ENCODE results near the gene UVRAG.

The UVRAG gene

DNA sequence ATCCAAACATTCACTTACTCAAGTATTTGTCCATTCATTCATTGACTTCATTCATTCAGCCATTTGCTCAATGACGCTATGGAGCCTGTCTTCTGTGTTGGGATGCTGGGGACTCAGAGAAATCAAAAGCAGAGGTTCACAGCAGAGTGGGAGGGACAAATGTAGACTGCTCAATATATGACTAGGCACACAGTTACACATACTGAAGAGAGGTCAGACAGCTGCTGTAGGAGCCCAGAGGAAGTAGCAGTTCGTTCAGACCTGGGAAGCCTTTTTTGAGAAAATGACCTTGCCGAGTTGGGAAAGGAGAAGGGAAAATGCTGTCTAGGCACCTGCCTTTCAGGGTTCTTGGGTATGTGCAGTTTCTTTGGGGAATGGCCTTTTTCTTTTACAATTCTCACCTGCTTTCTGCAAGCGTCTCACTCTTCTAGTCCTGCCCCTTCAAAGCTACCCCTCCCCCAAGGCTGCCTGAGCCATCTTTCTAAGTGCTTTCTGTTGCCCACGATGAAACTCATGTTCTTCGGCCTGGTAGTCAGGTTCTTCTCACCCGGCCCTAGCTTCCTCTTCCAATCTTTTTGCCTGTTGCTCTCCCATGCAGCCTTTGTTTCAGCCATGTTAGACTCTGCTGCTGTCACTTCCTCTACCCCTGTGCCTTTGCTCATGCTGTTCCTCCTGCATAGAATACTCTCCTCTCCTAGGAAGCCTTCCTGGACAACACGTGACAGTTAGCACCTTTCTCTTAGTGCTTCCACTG, 4.2 kb upstream of the UVRAG start:
- no peak for DNase-seq

DNA sequence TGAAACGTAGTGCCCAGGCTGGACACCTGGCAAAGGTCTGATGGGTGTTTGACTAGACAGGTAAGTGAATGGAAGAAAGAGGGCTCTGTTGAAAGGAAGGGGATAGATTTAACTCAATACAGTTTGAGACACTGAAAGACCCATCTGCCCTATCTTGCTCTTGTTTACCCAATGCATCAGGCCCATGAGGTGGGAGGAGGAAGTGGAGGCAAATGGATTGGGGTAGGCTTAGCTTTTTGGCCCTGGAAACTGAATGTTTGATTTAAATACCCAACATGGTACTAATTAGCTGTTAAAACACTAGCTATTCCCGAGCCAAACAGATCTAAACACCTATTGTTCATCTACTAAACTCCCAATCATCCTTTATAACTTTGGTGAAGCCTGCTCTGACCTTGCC, 3.5 kb upstream of the UVRAG start:
- no peak for DNase-seq

DNA sequence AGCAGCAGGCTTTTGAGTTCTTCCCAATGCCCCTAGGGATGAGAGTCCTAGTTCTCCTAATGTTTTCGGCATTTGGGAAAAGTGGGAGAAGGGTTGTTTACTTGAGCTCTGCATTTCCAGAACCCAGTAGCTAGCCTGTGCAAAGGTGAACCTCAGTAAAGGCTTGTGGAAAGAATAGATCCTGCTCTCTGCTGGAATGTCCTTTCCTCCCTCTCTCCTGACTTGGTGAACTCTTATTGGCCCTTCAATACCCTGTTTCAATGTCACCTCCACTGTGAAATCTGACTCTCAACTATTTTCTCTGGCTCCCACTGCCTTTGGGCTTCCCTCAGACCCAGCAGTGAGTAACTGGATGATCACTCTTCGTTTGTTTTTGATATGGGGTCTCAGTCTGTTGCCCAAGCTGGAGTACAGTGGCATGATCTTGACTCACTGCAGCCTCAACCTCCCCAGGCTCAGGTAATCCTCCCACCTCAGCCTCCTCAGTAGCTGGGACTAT, 2.4 kb upstream of the UVRAG start:
- no peak for DNase-seq

DNA sequence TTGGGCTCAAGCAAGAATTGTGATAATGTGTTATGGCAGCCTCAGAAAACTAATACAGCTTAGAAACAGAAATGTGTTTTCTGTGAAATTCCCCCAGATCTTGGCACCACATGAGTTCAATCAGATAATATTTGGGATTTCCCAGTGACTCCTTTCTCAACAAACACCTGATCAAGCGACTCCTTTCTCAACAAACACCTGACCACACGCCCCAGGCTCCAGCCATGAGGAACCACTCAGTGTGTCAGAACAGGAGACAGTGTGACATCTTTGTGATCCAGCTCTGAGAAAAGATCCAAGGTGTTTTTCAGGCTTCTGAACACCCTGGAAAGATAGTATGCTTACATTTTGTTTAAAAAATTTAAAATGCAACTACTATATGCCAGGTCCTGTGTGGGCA, 1.9 kb upstream of the UVRAG start:
- no peak for DNase-seq

DNA sequence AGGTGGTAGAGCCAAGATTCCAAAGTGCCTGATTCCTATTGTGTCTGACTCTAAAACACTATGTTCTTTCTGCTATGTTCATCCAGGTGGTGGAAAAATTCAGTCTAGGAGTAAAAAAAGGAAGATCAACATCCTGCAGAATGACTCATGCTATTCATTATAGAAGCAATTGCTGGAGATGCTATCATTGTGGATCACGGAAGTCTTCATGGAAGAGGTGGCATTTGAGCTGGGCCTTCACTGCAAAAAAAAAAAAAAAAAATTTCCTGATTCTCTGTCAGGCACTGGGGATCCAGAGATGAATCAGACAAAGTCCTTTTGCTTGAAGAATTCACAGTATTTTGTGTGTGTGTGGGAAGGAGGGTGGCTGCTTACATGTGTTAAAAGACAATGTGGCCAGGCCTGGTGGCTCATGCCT, 1.4 kb upstream of the UVRAG start:
- no peak for DNase-seq

DNA sequence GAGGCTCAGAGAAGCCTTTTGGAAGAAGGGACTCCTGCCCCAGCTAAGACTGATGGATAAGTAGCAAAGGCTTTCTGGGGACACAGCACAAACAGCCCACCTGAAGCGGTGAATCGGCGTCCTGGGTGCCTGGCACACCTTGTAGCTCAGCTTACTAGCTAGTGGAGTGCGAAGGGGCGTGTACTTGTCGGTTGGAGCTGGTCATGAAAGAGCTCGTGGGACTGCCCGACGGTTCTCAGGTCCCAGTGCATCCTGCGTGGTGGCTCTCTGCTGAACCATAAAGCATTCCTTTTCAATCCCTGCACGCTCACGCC, 690 bp upstream of the UVRAG start:
- DNase-seq = peak; percentile 85

DNA sequence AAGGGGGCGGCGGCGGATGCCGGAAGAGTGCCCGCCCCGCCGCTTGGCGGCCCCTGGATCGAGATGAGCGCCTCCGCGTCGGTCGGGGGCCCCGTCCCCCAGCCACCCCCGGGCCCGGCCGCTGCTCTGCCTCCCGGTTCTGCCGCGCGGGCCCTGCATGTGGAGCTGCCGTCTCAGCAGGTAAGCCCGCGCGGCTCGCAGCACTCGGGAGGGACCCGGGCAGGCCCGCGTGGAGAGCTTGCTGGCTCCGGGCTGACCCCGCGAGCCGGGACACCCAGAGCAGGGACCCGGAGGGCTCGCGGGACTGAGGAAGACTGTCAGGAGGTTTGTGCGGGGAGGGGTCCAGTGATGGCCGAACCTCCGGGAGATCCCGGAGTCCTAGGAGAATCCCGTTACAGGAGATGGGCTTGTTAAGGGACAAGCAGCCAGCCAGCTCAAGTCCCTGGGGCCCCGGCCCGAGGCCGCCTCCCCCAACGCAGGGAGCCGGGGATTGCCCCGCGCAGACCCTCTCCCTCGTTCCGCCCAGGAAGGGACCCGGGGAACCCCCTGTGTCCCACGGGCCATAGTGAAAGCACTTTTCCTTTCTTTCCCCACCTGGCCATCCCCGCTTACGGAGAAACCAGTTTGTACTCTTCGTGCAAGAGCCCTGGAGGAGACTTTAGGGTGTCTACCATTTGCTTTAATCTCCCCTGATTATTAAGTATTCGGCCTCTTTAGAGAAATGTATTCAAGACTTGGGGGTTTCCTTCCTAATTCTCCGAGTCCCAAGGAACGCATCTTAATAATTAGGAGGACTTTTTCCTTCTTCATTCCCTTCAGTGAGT, 547 bp downstream of the UVRAG start:
- DNase-seq = no peak

DNA sequence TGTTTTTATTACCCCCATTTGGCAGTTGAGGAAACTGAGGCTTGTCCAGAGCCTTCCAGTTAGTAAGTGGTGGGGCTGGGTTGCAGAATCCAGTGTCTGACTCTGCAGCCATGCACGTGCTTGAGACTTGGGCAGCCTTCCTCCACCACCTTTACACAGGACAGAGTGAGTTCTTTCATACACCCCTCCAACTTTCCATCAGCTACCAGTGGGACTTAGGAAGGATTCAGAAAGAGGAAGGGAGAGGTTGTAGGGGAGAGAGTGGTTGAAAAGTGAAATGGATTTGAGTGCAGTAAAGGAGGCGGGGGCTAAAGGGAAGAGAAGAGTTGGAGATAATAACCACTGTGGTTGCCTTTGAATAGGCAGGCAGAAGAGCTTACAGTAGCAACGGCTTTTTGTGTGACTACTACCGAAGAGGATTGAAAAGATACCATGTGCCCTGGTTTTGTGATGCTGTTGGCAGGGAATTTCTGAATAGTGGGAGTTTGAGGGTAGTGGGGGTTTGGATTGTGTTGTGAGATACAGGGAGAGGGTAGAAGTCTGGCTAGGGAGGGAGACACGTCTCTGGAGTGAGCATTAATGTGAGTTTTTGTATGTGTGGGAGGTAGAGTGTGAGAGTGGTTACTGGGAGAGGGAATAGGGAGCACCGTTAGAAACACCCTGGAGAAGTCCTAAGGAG, 1.7 kb downstream of the UVRAG start:
- no peak for DNase-seq

DNA sequence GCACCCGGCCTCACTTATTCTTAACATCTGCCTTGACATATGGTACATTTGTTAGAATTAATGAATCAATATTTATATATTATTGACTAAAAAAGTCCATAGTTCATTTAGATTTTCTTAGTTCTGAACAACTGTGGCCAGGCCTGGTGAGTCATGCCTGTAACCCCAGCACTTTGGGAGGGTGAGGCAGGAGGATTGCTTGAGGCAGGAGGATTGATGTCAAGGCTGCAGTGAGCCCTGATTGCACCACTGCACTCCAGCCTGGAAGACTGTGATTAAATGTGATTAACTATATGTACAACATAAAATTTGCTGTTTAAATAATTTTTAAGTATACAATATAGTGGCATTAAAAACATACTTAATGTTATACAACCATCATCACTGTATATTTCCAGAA, 5.6 kb downstream of the UVRAG start:
- no peak for DNase-seq

DNA sequence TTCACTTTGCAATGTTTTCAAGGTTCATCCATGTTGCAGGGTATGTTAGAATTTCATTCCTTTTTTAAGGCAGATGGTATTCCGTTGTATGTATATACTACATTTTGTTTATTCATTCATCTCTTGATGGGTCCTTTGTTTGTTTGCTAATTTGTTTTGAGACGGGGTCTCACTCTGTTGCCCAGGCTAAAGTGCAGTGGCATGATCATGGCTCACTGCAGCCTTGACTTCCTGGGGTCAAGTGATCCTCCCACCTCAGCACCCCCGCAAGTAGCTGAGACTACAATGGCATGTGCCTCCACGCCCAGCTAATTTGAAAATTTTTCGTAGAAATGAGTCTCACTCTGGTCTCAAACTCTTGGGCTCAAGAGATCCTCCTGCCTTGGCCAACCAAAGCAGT, 6.2 kb downstream of the UVRAG start:
- DNase-seq = no peak

DNA sequence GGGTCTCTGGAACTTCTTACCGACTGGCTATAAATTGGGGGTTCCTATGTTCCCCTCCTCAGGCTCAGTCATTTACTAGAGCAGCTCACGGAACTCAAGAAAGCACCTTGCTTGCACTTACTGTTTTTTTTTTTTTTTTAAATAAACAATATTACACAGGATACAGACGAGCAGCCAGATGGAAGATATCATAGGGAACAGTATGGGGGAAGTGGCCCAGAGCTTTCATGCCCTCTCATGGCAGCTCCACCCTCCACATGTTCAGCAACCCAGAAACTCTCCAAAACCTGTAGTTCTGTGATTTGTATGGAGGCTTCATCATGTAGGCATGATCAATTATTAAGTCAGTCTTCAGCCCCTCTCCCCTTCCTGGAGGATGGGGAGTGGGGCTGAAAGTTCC, 7.5 kb downstream of the UVRAG start:
- DNase-seq = no peak

DNA sequence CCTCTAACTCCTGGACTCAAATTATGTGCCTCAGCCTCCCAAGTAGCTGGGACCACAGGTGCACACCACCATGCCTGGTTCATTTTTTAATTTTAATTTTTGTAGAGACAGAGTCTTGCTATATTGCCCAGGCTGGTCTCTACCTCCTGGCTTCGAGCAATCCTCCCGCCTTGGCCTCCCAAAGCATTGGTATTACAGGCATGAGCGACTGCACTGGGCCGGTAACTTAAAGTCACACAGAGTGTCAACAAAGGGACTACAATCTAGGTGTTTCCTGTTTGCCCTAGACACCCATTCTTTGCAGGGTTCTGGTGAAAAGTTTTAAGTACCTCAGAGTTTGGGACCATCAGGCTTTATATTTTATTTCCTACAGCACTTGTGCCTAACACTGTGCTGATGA, 8.4 kb downstream of the UVRAG start:
- no peak for DNase-seq

DNA sequence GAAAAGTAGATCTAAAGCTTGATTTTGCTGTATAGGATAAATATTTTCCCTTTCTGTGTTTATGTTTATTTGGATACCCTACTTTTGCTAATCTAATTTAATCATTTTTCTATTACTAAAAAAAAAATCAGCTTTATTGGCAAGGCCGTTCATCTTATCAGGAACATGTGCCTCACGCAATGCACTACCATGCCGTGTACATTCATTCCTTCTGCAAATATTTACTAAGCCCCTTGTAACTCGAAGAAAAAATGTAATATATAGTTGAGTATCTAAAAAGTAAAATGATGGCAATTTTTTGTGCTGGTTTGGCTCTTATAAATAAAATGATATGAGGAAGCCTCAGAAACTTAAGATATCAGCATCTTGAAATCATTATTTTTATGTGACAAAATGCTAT, 8.9 kb downstream of the UVRAG start:
- DNase-seq = no peak

DNA sequence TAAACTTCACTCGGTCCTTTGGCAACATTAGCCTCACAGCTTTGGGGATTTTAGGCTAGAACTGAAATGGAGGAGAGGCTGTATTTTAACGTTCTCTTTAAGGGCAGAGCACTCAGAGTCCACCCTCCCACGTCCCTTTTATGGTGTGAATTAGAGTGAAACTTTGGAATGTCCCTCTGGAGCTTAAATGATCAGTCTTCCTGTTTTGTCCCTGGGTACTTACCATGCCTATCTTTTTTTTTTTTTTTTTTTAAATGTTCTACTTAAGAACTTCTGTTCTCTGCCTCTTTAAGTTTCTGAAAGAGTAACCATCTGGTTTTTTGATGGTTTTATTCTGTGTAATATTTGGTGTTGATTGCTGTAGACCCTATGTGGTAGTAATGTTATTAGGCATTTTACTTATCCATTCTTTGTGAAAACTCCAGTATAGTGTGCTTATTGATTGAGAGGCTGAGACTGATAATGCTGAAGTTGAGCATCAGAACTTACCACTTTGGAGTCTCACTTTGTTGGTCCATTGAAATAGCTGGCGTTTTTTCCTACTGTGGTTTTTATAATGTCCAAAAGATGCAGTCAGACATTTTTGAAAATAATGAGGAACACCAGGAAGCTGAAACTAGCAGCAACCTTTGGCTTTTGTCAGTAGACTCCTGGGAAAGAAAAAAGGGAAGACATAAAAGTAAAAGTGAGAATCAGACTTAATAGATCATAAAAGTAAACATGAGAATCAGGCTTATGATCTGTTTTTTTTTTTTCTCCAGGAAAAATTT, 11.6 kb downstream of the UVRAG start:
- DNase-seq = no peak

DNA sequence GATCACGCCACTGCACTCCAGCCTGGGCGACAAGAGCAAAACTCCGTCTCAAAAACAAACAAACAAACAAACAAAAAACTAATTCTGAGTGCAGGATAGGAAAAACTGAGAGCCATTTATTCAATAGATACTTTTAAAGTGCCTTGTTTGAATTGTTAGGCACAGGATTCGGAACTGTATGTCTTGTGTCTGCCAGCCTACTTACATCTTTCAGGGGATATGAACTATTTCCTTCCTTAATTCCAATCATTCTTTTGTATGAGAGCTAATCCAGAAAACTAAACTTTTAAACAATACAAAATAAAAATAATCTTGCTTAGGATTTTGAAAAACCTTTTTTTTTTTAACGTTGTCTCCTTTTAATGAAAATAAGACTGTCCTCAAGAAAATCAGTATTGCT, 12.6 kb downstream of the UVRAG start:
- DNase-seq = no peak

DNA sequence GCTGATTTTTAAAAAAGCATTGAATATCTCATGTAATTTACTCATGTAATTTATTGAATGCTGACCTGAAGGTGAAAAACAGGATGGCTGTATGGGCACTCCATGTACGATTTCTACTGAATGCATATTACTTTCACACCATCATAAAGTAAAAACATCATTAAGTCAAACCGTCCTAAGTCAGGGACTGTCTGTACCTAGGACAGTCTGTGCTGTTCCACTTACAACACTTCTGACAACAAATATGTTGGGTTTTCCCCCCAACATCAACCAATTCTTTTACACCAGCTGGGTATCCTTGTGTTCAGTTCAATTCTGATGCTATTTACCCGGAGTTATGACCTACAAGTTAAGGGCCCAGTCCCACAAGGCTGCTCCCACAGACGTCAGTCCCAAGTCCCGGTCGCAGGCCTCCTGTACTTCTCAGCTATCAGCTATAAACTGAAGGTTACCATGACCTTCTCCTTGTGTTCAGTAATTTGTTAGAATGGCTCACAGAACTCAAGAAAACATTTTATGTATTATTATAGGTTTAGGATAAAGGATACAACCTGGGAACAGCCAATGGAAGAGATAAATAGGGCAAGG, 17.0 kb downstream of the UVRAG start:
- no peak for DNase-seq

DNA sequence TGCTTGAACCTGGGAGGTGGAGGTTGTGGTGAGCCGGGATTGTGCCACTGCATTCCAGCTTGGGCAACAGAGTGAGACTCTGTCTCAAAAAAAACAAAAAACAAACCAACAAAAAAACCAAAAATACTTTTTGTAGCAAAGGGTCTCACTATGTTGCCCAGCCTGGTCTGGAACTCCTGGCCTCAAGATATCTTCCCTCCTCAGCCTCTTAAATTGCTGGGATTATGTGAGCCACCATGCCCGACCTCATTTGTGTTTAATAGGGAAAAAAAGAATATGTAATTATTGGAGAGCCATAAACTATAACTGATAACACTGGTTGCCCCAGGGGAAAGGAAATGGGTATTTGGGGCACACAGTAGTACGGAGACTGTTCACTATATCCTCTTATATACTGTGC, 19.7 kb downstream of the UVRAG start:
- no peak for DNase-seq

DNA sequence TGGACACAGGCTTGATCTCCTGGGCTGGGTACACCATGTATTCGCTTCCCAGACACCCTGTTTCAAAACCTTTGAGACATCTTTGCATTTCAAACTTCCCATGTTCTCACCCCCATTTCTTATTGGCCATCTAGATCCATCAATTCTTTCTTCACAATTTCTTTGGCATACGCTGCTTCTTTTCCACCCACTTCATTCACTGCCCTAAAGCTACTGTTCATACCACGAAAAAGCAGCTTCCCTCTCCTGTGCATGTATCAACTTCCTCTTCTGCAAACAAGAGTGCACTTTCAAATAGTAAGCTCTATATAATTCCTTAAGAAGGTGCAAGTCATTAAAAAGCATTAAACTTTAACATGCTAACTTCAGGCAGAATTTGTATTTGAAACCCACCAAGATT, 21.4 kb downstream of the UVRAG start:
- DNase-seq = no peak

DNA sequence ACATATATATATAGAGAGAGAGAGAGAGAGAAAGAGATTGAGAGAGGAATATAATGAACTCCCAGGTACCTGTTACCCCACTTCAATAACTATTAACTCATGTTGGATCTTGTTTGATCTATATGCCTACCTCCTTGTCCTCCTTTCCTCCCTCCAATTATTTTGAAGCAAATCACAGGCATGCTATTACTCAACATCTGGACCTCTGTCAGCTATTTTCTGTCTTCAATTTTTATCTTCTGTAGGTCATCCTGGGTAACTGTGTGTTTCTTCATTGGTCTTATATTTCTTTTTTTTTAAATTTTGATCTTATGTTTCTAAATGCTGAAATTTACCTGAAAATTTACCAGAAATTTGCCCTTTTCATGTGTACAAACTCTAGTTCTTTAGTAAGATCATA, 24.8 kb downstream of the UVRAG start:
- no peak for DNase-seq

DNA sequence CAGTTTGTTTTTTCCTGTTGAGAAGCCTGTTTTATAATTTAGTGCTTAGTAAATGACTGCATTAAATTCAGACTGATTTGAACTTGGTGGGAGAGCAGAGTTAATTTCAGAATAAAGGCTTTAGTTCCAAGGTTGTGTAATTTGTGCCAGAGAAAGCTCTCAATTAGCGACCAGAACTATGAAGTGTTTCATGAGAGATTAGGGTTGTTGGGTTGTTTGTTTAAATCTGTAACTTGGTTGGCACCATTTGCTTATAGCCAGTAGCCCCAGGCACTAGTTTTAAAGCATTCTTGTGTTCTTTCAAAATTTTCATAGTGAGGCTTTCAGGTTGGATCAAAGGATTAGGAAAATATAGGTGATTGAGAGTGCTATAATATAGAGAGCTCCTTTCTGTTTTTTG, 25.5 kb downstream of the UVRAG start:
- no peak for DNase-seq

DNA sequence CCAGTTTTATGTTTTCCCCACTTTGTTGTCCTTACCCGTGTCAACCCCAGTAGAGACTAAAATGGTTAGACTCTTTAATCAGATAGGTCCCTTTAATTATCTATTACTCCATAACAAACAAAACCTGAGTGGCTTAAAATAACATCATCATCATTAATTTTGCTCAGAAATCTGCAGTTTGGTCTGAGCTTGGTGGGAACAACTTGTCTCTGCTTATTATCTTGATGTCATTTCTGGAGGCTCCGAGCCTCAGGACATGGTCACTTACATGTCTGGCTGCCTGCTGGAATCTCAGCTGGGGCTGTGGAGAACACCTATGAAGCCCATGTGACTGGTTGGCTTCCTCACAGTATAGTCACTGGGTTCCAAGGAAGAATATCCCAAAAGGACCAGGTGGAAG, 26.7 kb downstream of the UVRAG start:
- no peak for DNase-seq

DNA sequence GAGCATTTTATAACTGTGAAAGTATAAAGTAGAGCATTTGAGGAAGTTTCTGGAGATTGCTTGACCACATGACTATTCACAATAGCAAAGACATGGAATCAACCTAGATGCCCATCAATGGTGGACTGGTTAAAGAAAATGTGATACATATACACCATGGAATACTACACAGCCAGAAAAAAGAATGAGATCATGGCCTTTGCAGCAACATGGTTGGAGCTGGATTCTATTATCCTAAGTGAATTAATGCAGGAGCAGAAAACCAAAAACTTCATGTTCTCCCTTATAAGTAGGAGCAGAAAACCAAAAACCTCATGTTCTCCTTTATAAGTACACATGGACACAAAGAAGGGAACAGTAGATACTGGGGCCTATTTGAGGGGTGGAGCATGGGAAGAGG, 30.3 kb downstream of the UVRAG start:
- DNase-seq = no peak

DNA sequence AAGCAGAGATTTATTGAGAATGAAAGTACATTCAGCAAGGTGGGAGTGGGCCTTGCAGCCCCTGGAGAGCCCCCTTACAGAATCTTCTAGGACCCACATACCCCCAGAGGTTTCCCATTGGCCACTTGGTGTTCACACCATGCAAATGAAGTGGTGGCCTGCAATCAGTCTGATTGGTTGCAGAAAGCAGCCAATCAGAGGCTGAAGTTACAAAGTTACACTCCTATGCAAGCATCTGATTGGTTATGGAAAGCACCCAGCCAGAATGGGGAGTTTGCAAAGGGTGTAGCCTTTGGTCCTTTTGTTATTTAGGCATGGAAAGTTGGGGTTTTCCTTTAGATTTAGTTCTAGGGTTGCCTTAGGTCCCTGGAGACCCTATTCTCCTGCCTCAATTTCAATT, 34.9 kb downstream of the UVRAG start:
- no peak for DNase-seq

Measured in DMS153 (cell line).